ENCODE measurements around the gene DCP1B. TPM values are rescaled to one million over a fixed set of nuclear protein-coding genes. Genes with fewer than 3 reads are reported as not detected.

DCP1B gene
- 16.9 TPM for total RNA-seq

GRCh38 chr12:2004113-2004929 lies at the start of gene DCP1B:
TSS of gene DCP1B (minus strand) at chr12:2004457. CDS start at chr12:2004431, 26 bp downstream.

GRCh38 chr12:2052826-2053678 lies 48.8 kb upstream of the DCP1B start, which contains the start of gene CACNA1C:
TSS of gene CACNA1C (plus strand) at chr12:2052987. CDS start at chr12:2053563, 576 bp downstream.

GRCh38 chr12:1918081-1918883 lies 86.0 kb downstream of the DCP1B start, which contains the start of gene CACNA2D4:
TSS of gene CACNA2D4 (minus strand) at chr12:1918652. CDS start at chr12:1918473, 179 bp downstream.

Other genes with a start within 250 kb of the DCP1B start
- 3.8 TPM for gene LRTM2, start 183.9 kb downstream of the DCP1B start, total RNA-seq
- gene CACNA2D4, start 85.8 kb downstream of the DCP1B start, total RNA-seq: 49.8 TPM
- 16.3 TPM for gene CACNA1C, start 48.5 kb upstream of the DCP1B start, total RNA-seq